Nephron (organoid): ENCODE results near the gene CABLES1.
A peak's percentile ranks its signal among the peaks of the same experiment; 100 is the strongest.
"Not testable (repeated sequence)": the region's sequence is repeated elsewhere in the genome, so short reads cannot be mapped to it uniquely, and the experiment has no call there.

Experiments used
- H3K27ac Mint-ChIP-seq, 3 experiments: 2 replicates each; pipeline ENCODE4 v1.8.0; 2020; ENCODE audit warnings: mixed read lengths in 3 of 3, mild to moderate bottlenecking in 2 of 3, moderate library complexity in 1 of 3
- H3K27me3 Mint-ChIP-seq: 2 replicates; pipeline ENCODE4 v1.8.0; 2021; ENCODE audit warnings: low read depth, mild to moderate bottlenecking, moderate library complexity, mixed read lengths
- H3K36me3 Mint-ChIP-seq: 2 replicates; pipeline ENCODE4 v1.8.0; 2020; ENCODE audit warnings: low read depth, mixed read lengths
- H3K4me1 Mint-ChIP-seq: 2 replicates; pipeline ENCODE4 v1.8.0; 2020; ENCODE audit warnings: mixed read lengths
- H3K4me3 Mint-ChIP-seq, 3 experiments: 2 replicates each; pipeline ENCODE4 v1.8.0; 2020; ENCODE audit warnings: mild to moderate bottlenecking in 3 of 3, mixed read lengths in 3 of 3, moderate library complexity in 2 of 3
- H3K9me3 Mint-ChIP-seq: 2 replicates; pipeline ENCODE4 v1.8.0; 2020; ENCODE audit warnings: mixed read lengths
- TF ChIP-seq, protein P1 (sequence below), 3 experiments: fragments of 200-600 bp; sonication (generic); IDR thresholded peaks; one replicate each; pipeline ENCODE4 v1.5.0; 2021; ENCODE audit warnings: antibody characterized with exemption in 3 of 3; ENCODE audit not compliant: unreplicated experiment in 3 of 3

Gene CABLES1

DNA sequence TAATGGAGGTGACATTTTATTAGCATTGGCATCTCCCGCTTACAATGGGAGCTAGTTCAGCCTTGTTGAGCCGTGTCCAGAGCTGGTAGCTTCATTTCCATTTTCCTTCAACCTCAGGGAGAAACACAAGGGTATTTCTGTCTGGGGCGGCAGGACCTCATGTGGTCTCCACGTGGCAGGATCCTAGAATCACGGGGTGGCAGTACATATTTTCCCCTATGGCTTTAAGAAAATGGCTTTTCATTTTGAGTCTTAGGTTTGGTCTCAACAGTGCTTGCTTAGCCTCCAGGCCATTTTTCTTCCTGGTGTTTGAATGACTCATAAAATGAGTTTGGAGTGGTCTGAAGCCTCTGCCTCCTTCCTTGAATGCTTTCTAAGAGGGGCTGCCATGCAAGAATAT lies 20.3 kb downstream of the CABLES1 start:
- Mint-ChIP-seq H3K9me3 (no peaks in the 10 kb centered on the region), H3K4me3 (no peak overlapping the region), H3K4me1 (peaks cover 33% of the 10 kb centered on the region), H3K27me3 (no peaks in the 10 kb centered on the region), H3K36me3 (no peaks in the 10 kb centered on the region), H3K27ac (peak overlapping the region in 2 of 3 experiments; percentile 45 to 87)
- TF ChIP-seq, protein P1, sequence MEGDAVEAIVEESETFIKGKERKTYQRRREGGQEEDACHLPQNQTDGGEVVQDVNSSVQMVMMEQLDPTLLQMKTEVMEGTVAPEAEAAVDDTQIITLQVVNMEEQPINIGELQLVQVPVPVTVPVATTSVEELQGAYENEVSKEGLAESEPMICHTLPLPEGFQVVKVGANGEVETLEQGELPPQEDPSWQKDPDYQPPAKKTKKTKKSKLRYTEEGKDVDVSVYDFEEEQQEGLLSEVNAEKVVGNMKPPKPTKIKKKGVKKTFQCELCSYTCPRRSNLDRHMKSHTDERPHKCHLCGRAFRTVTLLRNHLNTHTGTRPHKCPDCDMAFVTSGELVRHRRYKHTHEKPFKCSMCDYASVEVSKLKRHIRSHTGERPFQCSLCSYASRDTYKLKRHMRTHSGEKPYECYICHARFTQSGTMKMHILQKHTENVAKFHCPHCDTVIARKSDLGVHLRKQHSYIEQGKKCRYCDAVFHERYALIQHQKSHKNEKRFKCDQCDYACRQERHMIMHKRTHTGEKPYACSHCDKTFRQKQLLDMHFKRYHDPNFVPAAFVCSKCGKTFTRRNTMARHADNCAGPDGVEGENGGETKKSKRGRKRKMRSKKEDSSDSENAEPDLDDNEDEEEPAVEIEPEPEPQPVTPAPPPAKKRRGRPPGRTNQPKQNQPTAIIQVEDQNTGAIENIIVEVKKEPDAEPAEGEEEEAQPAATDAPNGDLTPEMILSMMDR (IDR thresholded peaks at IDR 0.05; ENCODE audit: unreplicated experiment in 3 of 3): no peak

DNA sequence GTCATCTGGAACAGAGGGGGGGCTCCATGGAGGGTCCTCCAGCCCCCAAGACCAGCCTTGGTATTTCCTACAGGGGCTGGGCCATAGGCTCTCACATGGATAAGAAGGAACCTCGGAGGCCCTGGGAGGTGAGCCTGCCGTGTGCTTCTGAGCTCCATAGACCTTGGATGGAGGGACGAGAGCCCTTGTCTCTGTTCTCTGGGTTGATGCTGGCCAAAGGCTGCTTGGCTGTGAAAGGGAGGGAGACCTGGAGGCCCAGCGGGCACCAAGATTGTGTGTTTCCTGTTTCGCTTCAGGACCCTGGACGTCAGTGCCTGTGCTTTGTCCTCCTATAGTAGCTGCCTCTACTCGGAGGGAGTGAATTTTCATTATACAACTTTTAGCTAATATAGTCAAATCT lies 20.8 kb downstream of the CABLES1 start:
- TF ChIP-seq, protein P1 (IDR thresholded peaks at IDR 0.05; ENCODE audit: unreplicated experiment in 3 of 3): no peak
- H3K27ac Mint-ChIP-seq: peak overlapping the region in 2 of 3 experiments; percentile 45 to 87
- H3K9me3 Mint-ChIP-seq: no peaks in the 10 kb centered on the region
- H3K36me3 Mint-ChIP-seq: no peaks in the 10 kb centered on the region
- H3K4me3 Mint-ChIP-seq: no peak overlapping the region
- no peaks in the 10 kb centered on the region for H3K27me3 Mint-ChIP-seq
- H3K4me1 Mint-ChIP-seq: peaks cover 33% of the 10 kb centered on the region

DNA sequence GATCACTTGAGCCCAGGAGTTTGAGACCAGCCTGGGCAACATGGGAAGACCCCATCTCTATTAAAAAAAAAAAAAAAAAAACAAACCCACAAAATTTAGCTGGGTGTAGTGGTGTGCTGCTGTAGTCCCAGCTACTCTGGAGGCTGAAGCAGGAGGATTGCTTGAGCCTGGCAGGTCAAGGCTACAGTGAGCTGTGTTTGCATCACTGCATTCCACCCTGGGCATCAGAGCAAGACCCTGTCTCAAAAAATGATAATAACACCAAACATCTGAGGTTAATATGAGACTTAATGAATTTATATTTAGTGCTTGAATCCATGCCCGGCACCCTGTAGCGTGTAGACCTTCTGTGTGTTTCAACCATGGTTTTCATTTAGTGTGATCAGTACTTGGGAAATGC lies 22.8 kb downstream of the CABLES1 start:
- TF ChIP-seq, protein P1 (IDR thresholded peaks at IDR 0.05; ENCODE audit: unreplicated experiment in 3 of 3): no peak
- Mint-ChIP-seq H3K36me3 (no peaks in the 10 kb centered on the region), H3K27me3 (peaks cover 1% of the 10 kb centered on the region), H3K9me3 (no peaks in the 10 kb centered on the region), H3K4me1 (peaks cover 42% of the 10 kb centered on the region), H3K4me3 (no peak overlapping the region), H3K27ac (peak overlapping the region in 2 of 3 experiments; percentile 94 to 95)

DNA sequence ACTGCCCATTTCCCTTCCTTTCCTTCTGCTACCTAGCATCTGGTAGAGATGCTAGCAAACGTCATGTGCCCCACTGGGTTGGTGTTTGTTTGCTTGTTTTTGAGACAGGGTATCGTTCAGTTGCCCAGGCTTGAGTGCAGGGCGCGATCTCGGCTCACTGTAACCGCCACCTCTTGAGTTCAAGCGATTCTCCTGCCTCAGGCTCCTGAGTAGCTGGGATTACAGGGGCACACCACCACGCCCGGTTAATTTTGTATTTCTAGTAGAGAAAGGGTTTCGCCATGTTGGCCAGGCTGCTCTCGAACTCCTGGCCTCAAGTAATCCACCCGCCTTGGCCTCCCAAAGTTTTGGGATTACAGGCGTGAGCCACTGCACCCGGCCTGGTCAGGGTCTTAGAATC lies 23.6 kb downstream of the CABLES1 start:
- not testable (repeated sequence) for H3K9me3 Mint-ChIP-seq, H3K4me3 Mint-ChIP-seq, H3K27me3 Mint-ChIP-seq, H3K36me3 Mint-ChIP-seq
- Mint-ChIP-seq H3K4me1 (peaks cover 46% of the 10 kb centered on the region), H3K27ac (peak overlapping the region; percentile 79 to 95 (median 94))

DNA sequence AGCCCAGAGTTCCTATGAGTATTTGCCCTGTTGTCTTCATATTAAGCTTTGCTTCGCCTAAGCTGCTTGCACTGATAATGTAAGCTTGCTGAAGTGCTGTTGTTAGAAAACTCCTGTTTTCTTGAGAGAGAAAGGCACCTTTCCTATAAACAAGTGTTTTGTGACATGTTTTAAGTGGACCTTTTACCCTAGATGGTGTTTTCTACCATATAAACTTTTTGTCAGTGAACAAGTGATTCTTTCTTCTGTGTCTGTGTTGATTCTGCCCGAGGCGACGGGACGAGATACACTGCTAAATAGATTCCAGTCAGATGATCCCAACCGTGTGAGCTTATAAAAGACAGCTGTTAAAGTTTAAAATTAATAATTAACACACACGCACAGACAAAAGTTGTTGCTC lies 24.1 kb downstream of the CABLES1 start:
- Mint-ChIP-seq H3K27me3 (peaks cover 7% of the 10 kb centered on the region), H3K4me3 (no peak overlapping the region), H3K4me1 (peaks cover 43% of the 10 kb centered on the region), H3K27ac (peak overlapping the region; percentile 79 to 95 (median 94)), H3K36me3 (no peaks in the 10 kb centered on the region), H3K9me3 (no peaks in the 10 kb centered on the region)
- TF ChIP-seq, protein P1 (IDR thresholded peaks at IDR 0.05; ENCODE audit: unreplicated experiment in 3 of 3): no peak

DNA sequence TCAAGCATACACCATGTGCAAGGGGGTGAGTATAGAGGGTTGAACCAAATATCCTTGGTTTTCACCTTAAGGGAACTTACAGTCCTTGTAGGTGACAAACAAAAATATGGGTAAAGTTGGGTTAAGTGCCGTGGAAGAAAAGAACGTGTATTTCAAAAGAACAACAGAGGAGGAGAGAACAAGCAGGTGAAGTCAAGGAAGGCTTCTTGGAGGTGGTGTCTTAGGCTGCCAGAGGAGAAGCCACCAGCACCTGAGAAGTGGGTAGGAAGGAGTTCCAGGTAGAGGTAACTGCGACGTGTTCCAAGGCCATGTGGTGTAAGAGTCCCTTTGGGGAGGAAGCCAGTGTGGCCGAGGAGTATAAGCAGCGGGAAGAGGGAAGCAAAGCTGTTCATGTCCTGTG lies 27.2 kb downstream of the CABLES1 start:
- Mint-ChIP-seq H3K4me1 (peaks cover 29% of the 10 kb centered on the region), H3K9me3 (no peaks in the 10 kb centered on the region), H3K27ac (peak overlapping the region in 1 of 3 experiments; percentile 17), H3K27me3 (peaks cover 7% of the 10 kb centered on the region), H3K4me3 (no peak overlapping the region), H3K36me3 (no peaks in the 10 kb centered on the region)
- TF ChIP-seq, protein P1 (IDR thresholded peaks at IDR 0.05; ENCODE audit: unreplicated experiment in 3 of 3): no peak
